HG03520 (cell line): ENCODE data around the gene LRRC27.
"Not testable (repeated sequence)": the region's sequence is repeated elsewhere in the genome, so short reads cannot be mapped to it uniquely, and the experiment has no call there.

ENCODE experiments used
- ATAC-seq: cut with Tn5 transposase; IDR thresholded peaks from one replicate; pipeline ENCODE4 v1.9.1; 2021; ENCODE audit warnings: mild to moderate bottlenecking, moderate library complexity; ENCODE audit not compliant: unreplicated experiment

Gene LRRC27

GRCh38 chr10:132386419-132386831 is 54.4 kb downstream of the LRRC27 start:
- ATAC-seq: no peak

- ATAC-seq: not testable (repeated sequence)
Measured at GRCh38 chr10:132386896-132387295, 54.9 kb downstream of the LRRC27 start.

GRCh38 chr10:132387764-132388210 is 55.8 kb downstream of the LRRC27 start:
- no peak for ATAC-seq

GRCh38 chr10:132388891-132389432 is 57.0 kb downstream of the LRRC27 start:
- ATAC-seq: no peak

GRCh38 chr10:132389433-132390169 is 57.6 kb downstream of the LRRC27 start:
- no peak for ATAC-seq

GRCh38 chr10:132390170-132390920 is 58.4 kb downstream of the LRRC27 start:
- no peak for ATAC-seq

- ATAC-seq: no peak
Measured at GRCh38 chr10:132390921-132391675, 59.1 kb downstream of the LRRC27 start.

GRCh38 chr10:132391676-132392020 is 59.7 kb downstream of the LRRC27 start:
- ATAC-seq: no peak

- no peak for ATAC-seq
Measured at GRCh38 chr10:132392184-132392800, 60.3 kb downstream of the LRRC27 start.

GRCh38 chr10:132392811-132393694 is 61.1 kb downstream of the LRRC27 start:
- no peak for ATAC-seq

GRCh38 chr10:132393695-132394181 is 61.7 kb downstream of the LRRC27 start:
- no peak for ATAC-seq

- ATAC-seq: no peak
Measured at GRCh38 chr10:132394201-132394811, 62.3 kb downstream of the LRRC27 start.

GRCh38 chr10:132394936-132395703 is 63.1 kb downstream of the LRRC27 start:
- ATAC-seq: no peak

- peak; percentile 8 for ATAC-seq
Measured at GRCh38 chr10:132395704-132396493, 63.9 kb downstream of the LRRC27 start.

GRCh38 chr10:132396494-132397035 is 64.6 kb downstream of the LRRC27 start:
- ATAC-seq: peak; percentile 32

- peak; percentile 36 for ATAC-seq
Measured at GRCh38 chr10:132397036-132397541, 65.1 kb downstream of the LRRC27 start, which contains the start of gene PWWP2B. Gene PWWP2B (plus strand): TSS chr10:132397200. CDS start chr10:132397227, 27 bp downstream.
